Liver (tissue), 3 donors: ENCODE measurements around the gene NAA80.

Experiments used
- SP1 ChIP-seq: IDR thresholded peaks from 2 replicates; pipeline ENCODE4 v1.6.1; 2018; ENCODE audit warnings: antibody characterized with exemption, mild to moderate bottlenecking
- TAF1 ChIP-seq: conservative IDR thresholded peaks from 2 replicates; pipeline ENCODE4 v1.6.1; 2016; ENCODE audit warnings: antibody characterized with exemption, mild to moderate bottlenecking
- TF ChIP-seq, protein P1 (sequence below): fragments of 150-350 bp; IDR thresholded peaks from 2 replicates; pipeline ENCODE4 v1.5.1; 2017; ENCODE audit warnings: improper control_type of control experiment, low read depth, low read length; ENCODE audit not compliant: missing input control
- TF ChIP-seq, protein P2 (sequence below): IDR thresholded peaks from 2 replicates; pipeline ENCODE4 v1.6.1; 2016; ENCODE audit warnings: antibody characterized with exemption, mild to moderate bottlenecking
- donor health status: healthy.
- donor health status: healthy.

DNA sequence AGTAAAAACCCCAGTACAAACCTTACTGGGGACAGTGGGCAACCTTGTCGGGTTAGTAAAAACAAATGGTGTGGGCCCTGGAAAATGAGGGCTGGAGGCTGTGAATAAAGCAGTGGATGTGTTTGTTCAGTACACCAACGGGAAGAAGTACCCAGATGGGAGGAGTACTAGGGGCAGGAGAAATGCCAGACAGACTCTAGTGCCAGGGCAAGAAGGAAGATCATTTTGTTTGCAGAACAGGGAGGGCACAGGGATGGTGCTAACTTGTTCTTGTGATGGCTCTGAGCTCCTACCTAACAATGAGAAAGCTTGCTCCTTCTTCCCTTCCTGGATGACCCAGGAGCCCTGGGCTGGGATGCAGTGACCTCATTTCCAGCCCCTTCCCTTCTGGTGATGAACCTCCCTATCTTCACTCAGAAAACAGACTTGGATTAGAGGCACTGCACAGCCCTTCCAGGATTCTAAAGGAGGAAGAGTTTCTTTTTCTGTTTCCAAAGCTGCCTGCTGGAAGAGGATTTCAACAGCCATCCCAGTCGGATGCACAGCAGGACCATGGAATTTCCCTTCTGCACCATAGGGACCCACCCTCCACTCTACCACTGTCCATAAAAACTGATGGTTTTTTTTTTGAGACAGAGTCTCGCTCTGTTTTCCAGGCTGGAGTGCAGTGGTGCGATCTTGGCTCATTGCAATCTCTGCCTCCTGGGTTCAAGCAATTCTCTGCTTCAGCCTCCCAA, 35.3 kb upstream of the NAA80 start:
- TF ChIP-seq, protein P1, sequence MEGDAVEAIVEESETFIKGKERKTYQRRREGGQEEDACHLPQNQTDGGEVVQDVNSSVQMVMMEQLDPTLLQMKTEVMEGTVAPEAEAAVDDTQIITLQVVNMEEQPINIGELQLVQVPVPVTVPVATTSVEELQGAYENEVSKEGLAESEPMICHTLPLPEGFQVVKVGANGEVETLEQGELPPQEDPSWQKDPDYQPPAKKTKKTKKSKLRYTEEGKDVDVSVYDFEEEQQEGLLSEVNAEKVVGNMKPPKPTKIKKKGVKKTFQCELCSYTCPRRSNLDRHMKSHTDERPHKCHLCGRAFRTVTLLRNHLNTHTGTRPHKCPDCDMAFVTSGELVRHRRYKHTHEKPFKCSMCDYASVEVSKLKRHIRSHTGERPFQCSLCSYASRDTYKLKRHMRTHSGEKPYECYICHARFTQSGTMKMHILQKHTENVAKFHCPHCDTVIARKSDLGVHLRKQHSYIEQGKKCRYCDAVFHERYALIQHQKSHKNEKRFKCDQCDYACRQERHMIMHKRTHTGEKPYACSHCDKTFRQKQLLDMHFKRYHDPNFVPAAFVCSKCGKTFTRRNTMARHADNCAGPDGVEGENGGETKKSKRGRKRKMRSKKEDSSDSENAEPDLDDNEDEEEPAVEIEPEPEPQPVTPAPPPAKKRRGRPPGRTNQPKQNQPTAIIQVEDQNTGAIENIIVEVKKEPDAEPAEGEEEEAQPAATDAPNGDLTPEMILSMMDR: no peak
- TF ChIP-seq SP1 (no peak), TAF1 (no peak)
- TF ChIP-seq, protein P2, sequence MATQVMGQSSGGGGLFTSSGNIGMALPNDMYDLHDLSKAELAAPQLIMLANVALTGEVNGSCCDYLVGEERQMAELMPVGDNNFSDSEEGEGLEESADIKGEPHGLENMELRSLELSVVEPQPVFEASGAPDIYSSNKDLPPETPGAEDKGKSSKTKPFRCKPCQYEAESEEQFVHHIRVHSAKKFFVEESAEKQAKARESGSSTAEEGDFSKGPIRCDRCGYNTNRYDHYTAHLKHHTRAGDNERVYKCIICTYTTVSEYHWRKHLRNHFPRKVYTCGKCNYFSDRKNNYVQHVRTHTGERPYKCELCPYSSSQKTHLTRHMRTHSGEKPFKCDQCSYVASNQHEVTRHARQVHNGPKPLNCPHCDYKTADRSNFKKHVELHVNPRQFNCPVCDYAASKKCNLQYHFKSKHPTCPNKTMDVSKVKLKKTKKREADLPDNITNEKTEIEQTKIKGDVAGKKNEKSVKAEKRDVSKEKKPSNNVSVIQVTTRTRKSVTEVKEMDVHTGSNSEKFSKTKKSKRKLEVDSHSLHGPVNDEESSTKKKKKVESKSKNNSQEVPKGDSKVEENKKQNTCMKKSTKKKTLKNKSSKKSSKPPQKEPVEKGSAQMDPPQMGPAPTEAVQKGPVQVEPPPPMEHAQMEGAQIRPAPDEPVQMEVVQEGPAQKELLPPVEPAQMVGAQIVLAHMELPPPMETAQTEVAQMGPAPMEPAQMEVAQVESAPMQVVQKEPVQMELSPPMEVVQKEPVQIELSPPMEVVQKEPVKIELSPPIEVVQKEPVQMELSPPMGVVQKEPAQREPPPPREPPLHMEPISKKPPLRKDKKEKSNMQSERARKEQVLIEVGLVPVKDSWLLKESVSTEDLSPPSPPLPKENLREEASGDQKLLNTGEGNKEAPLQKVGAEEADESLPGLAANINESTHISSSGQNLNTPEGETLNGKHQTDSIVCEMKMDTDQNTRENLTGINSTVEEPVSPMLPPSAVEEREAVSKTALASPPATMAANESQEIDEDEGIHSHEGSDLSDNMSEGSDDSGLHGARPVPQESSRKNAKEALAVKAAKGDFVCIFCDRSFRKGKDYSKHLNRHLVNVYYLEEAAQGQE: no peak
